Endothelial cell of umbilical vein (primary cell): ENCODE measurements around the gene NR1H4. TPM values are rescaled to one million over a fixed set of nuclear protein-coding genes. Genes with fewer than 3 reads are reported as not detected.

Experiments used
- Bru-seq: library from RNA; stranded (reverse); fragments of 400-500 nt; gene quantifications from one replicate; lab custom pipeline; 2021; lab: Mats Ljungman, UMichigan
- BruChase-seq, 2 experiments: library from RNA; stranded (reverse); fragments of 400-500 nt; gene quantifications; one replicate each; lab custom pipeline; 2021; lab: Mats Ljungman, UMichigan
- BruUV-seq: library from RNA; stranded (reverse); fragments of 400-500 nt; replicated peaks from 2 replicates; lab custom pipeline; 2021; lab: Mats Ljungman, UMichigan
- CTCF ChIA-PET: fragments of 300-600, 350-600 bp; sonication (Branson Sonifier 250); formaldehyde crosslinking; loops from one replicate; lab custom pipeline; 2021; ENCODE audit warnings: antibody characterized with exemption, inconsistent platforms; lab: Charles Lee
- POLR2A ChIA-PET: fragments of 300-600, 350-600 bp; sonication (Branson Sonifier 250); formaldehyde crosslinking; loops from one replicate; lab custom pipeline; 2021; ENCODE audit warnings: antibody characterized with exemption, inconsistent platforms; lab: Charles Lee
- DNase-seq: peaks from one replicate; pipeline ENCODE4 v3.0.0-alpha.2; 2011; ENCODE audit warnings: low read depth, low spot score
- FAIRE-seq: peaks from 2 replicates; lab custom pipeline; 2011; peaks lifted over from hg19 to GRCh38; lab: Jason Lieb, UNC
- H2AFZ ChIP-seq: 2 replicates; pipeline ENCODE4 v1.6.0; 2012; ENCODE audit warnings: low read depth, low read length, control low read depth, inconsistent platforms
- H3K27ac ChIP-seq: 2 replicates; pipeline ENCODE4 v1.5.1; 2011; ENCODE audit warnings: low read depth, mild to moderate bottlenecking, control low read depth, low read length, moderate library complexity; ENCODE audit not compliant: insufficient read depth
- H3K27me3 ChIP-seq, 2 experiments: 2 replicates each; pipeline versions ENCODE4 v1.6.0 to v1.6.1; 2011; ENCODE audit warnings: low read length in 2 of 2, mixed read lengths in 1 of 2; ENCODE audit not compliant: control insufficient read depth in 2 of 2, insufficient read depth in 2 of 2
- H3K36me3 ChIP-seq, 2 experiments: 2 replicates in 1 of 2; 3 replicates in 1 of 2; pipeline ENCODE4 v1.5.1; 2011; ENCODE audit warnings: low read length in 2 of 2, mild to moderate bottlenecking in 1 of 2, moderate library complexity in 1 of 2; ENCODE audit not compliant: control insufficient read depth in 2 of 2, insufficient read depth in 2 of 2; ENCODE audit errors: extremely low read depth in 1 of 2
- H3K4me1 ChIP-seq: 3 replicates; pipeline ENCODE4 v1.5.1; 2011; ENCODE audit warnings: mild to moderate bottlenecking, low read length; ENCODE audit not compliant: control insufficient read depth, insufficient read depth; ENCODE audit errors: extremely low read depth
- H3K4me2 ChIP-seq: 2 replicates; pipeline ENCODE4 v1.6.1; 2011; ENCODE audit warnings: low read length, control low read depth, mixed read lengths; ENCODE audit not compliant: insufficient read depth
- H3K4me3 ChIP-seq, 3 experiments: fragments of 200-600 bp in 1 of 3; sonication (generic), shearing (Covaris generic) in 1 of 3; replicated peaks in 1 of 3; 2 replicates each; pipeline ENCODE4 v1.5.1; 2011 to 2016; ENCODE audit warnings: control low read depth in 3 of 3, low read length in 3 of 3, mild to moderate bottlenecking in 2 of 3, inconsistent platforms in 1 of 3, low read depth in 1 of 3, moderate library complexity in 1 of 3; ENCODE audit not compliant: insufficient read depth in 1 of 3
- H3K79me2 ChIP-seq: 2 replicates; pipeline ENCODE4 v1.6.0; 2012; ENCODE audit warnings: low read length, inconsistent platforms; ENCODE audit not compliant: control insufficient read depth, insufficient read depth
- H3K9ac ChIP-seq: replicated peaks from 2 replicates; pipeline ENCODE3; 2011; ENCODE audit warnings: low read length, control low read depth; ENCODE audit not compliant: insufficient read depth; ENCODE audit errors: extremely low read depth
- H3K9me1 ChIP-seq: replicated peaks from 3 replicates; pipeline ENCODE4 v1.6.0; 2011; ENCODE audit warnings: mild to moderate bottlenecking, low read length; ENCODE audit not compliant: control insufficient read depth, insufficient read depth; ENCODE audit errors: extremely low read depth
- H3K9me3 ChIP-seq: replicated peaks from 2 replicates; pipeline ENCODE4 v1.5.1; 2012; ENCODE audit warnings: low read length, inconsistent platforms; ENCODE audit not compliant: control insufficient read depth, insufficient read depth
- H4K20me1 ChIP-seq: replicated peaks from 2 replicates; pipeline ENCODE3; 2011; ENCODE audit warnings: mild to moderate bottlenecking, low read length; ENCODE audit not compliant: control insufficient read depth, insufficient read depth; ENCODE audit errors: extremely low read depth
- GATA2 ChIP-seq: IDR thresholded peaks from 2 replicates; pipeline ENCODE4 v1.7.0; 2011; ENCODE audit warnings: low read depth, mild to moderate bottlenecking, moderate library complexity, mixed read lengths, low read length; ENCODE audit not compliant: insufficient read length, insufficient read depth
- MAX ChIP-seq: IDR thresholded peaks from 2 replicates; pipeline ENCODE4 v1.6.1; 2011; ENCODE audit not compliant: insufficient read depth, insufficient read length
- MYC ChIP-seq: IDR thresholded peaks from one replicate; pipeline ENCODE4 v1.6.1; 2011; ENCODE audit warnings: mild to moderate bottlenecking, low read depth, low read length
- dilution Hi-C: fragments of 300-500 bp; cut with MboI; formaldehyde crosslinking; loops from one replicate; pipeline ENCODE4 v1.15.0; 2019; ENCODE audit warnings: low sequenced_read_pairs; ENCODE audit not compliant: extremely low pct_ligation_motif_present
- intact Hi-C: fragments of 100-400 bp; cut with micrococcal nuclease; formaldehyde crosslinking; loops from one replicate; pipeline ENCODE4 v1.10.0; 2022
- long read RNA-seq: library from polyadenylated mRNA; stranded (forward); transcript quantifications from one replicate; pipeline ENCODE4 v2.0.0, GENCODE V29; 2021
- polyA minus RNA-seq, 3 experiments: library from RNA; depleted of rRNA, polyadenylated mRNA; stranded (reverse); fragments of >200 nt; gene quantifications; 1 replicate in 1 of 3; 2 replicates in 2 of 3; pipeline ENCODE4 v1.2.3, GENCODE V29; 2011
- polyA plus RNA-seq, 4 experiments: library from polyadenylated mRNA; depleted of rRNA in 3 of 4; stranded (reverse) in 3 of 4; unstranded in 1 of 4; fragments of >200 nt; gene quantifications; 2 replicates each; pipeline versions ENCODE4 v1.2.1 to v1.2.3, GENCODE V29; 2011 to 2012; ENCODE audit warnings: missing spikeins in 1 of 4
- total RNA-seq: library from RNA; stranded (reverse); gene quantifications from 2 replicates; pipeline ENCODE4 v1.2.3, GENCODE V29; 2021
- TF ChIP-seq, protein P1 (sequence below), 2 donors: IDR thresholded peaks; 1 replicate in 1 of 2; 2 replicates in 1 of 2; pipeline ENCODE4 v1.5.1; 2011; ENCODE audit warnings: low read length in 2 of 2, mild to moderate bottlenecking in 2 of 2, moderate library complexity in 2 of 2, control low read depth in 1 of 2, inconsistent platforms in 1 of 2, low read depth in 1 of 2; ENCODE audit not compliant: insufficient read depth in 1 of 2; ENCODE audit errors: extremely low read depth in 1 of 2

The NR1H4 gene
- total RNA-seq: not detected in 2 replicates
- polyA plus RNA-seq: not detected in 2 replicates
- polyA plus RNA-seq (2011; cell fraction: cytosol; rRNA removed): not detected in 2 replicates
- polyA plus RNA-seq (2011; cell fraction: nucleus; rRNA removed): not detected in 2 replicates
- not detected in 2 replicates for polyA plus RNA-seq (2012)
- polyA minus RNA-seq: not detected in 2 replicates
- not detected for polyA minus RNA-seq (2011; cell fraction: cytosol; rRNA and poly(A)+ RNA removed)
- not detected in 2 replicates for polyA minus RNA-seq (2011; cell fraction: nucleus; rRNA and poly(A)+ RNA removed)
- Bru-seq, nascent RNA: not detected
- BruChase-seq, experiment 1, labeled RNA remaining after a 6-hour chase: not detected
- BruChase-seq, experiment 2, labeled RNA remaining after a 2-hour chase: not detected
- long read RNA-seq: 0 reads

GRCh38 chr12:100473716-100474150 is at the start of gene NR1H4:
Gene NR1H4, plus strand, starts transcription at chr12:100473866. Its CDS starts 19,458 bp downstream, at chr12:100493324.
- BruUV-seq: no TSS peak
- POLR2A ChIA-PET: no interaction called here
- no peak within 1 kb of the TSS for H3K27ac ChIP-seq

More at GRCh38 chr12:100473716-100474150, at the start of gene NR1H4:
- Histone ChIP-seq H3K9me1 (no peaks in the 10 kb centered on the region), H3K4me1 (no peaks in the 10 kb centered on the region), H3K9me3 (no peaks in the 10 kb centered on the region), H3K4me3 (no peak within 1 kb of the TSS), H3K36me3 (no peaks in the 10 kb centered on the region), H3K27me3 (no peaks in the 10 kb centered on the region), H2AFZ (no peak within 1 kb of the TSS), H4K20me1 (no peaks in the 10 kb centered on the region), H3K9ac (no peak within 1 kb of the TSS), H3K4me2 (no peak within 1 kb of the TSS), H3K79me2 (no peaks in the 10 kb centered on the region)
- intact Hi-C loops (no loop called here), dilution Hi-C loops (no loop called here)
- CTCF ChIA-PET: no interaction called here
- no peak for TF ChIP-seq MAX
- TF ChIP-seq GATA2: no peak
- no peak for TF ChIP-seq MYC
- TF ChIP-seq, protein P1, sequence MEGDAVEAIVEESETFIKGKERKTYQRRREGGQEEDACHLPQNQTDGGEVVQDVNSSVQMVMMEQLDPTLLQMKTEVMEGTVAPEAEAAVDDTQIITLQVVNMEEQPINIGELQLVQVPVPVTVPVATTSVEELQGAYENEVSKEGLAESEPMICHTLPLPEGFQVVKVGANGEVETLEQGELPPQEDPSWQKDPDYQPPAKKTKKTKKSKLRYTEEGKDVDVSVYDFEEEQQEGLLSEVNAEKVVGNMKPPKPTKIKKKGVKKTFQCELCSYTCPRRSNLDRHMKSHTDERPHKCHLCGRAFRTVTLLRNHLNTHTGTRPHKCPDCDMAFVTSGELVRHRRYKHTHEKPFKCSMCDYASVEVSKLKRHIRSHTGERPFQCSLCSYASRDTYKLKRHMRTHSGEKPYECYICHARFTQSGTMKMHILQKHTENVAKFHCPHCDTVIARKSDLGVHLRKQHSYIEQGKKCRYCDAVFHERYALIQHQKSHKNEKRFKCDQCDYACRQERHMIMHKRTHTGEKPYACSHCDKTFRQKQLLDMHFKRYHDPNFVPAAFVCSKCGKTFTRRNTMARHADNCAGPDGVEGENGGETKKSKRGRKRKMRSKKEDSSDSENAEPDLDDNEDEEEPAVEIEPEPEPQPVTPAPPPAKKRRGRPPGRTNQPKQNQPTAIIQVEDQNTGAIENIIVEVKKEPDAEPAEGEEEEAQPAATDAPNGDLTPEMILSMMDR (IDR thresholded peaks at IDR 0.05; ENCODE audit: extremely low read depth in 1 of 2, insufficient read depth in 1 of 2, low read depth in 1 of 2, low read length in 2 of 2): no peak
- no peak for DNase-seq
- no peak for FAIRE-seq
